ENCODE results near the gene HSPB1. TPM values are rescaled to one million over a fixed set of nuclear protein-coding genes. Genes with fewer than 3 reads are reported as not detected.

The HSPB1 gene
- total and polyA plus RNA-seq, 4 donors, result 25.5 to 186 (median 104) TPM

- H3K9ac ChIP-seq (ENCODE audit: low read depth in 1 of 2, low read length in 2 of 2), result peak overlapping the region in 1 of 2 donors; percentile 46
- H3K4me3 ChIP-seq (ENCODE audit: low read depth in 1 of 3, low read length in 3 of 3), result no peak overlapping the region
- TF ChIP-seq HNF4A (conservative IDR thresholded peaks at IDR 0.05) (peak in 1 of 2 donors; percentile 13), NR2F2 (IDR thresholded peaks at IDR 0.05) (peak; percentile 22), ZBTB33 (IDR thresholded peaks at IDR 0.05) (peak; percentile 69), CTCF (IDR thresholded peaks at IDR 0.05; ENCODE audit: low read depth, low read length, missing input control) (no peak), HNF4G (IDR thresholded peaks at IDR 0.05) (no peak), RAD21 (IDR thresholded peaks at IDR 0.05) (no peak), REST (IDR thresholded peaks at IDR 0.05) (peak; percentile 39), ATF3 (IDR thresholded peaks at IDR 0.05) (no peak), EGR1 (IDR thresholded peaks at IDR 0.05; ENCODE audit: low read depth in 2 of 2) (no peak), YY1 (IDR thresholded peaks at IDR 0.05) (peak; percentile 96), TAF1 (conservative IDR thresholded peaks at IDR 0.05) (no peak), RXRA (IDR thresholded peaks at IDR 0.05) (peak in 1 of 2 donors; percentile 42), FOXA1 (IDR thresholded peaks at IDR 0.05) (no peak), MAX (IDR thresholded peaks at IDR 0.05) (peak; percentile 56), JUND (IDR thresholded peaks at IDR 0.05) (peak in 1 of 2 donors; percentile 74), FOXA2 (IDR thresholded peaks at IDR 0.05) (no peak), GABPA (IDR thresholded peaks at IDR 0.05 in 1 of 2, conservative IDR thresholded peaks at IDR 0.05 in 1 of 2) (no peak), SP1 (IDR thresholded peaks at IDR 0.05) (peak; percentile 63)
- DNase-seq (ENCODE audit: low spot score), result peak; percentile 81
- 32% methylated on average over 20 of the region's 20 CpGs for WGBS
- no peaks in the 10 kb centered on the region for H3K36me3 ChIP-seq (ENCODE audit: control insufficient read depth in 4 of 4, insufficient read depth in 3 of 4, low read depth in 1 of 4, low read length in 3 of 4)
- peaks cover 0 to 20% (median 13%) of the 10 kb centered on the region in 4 donors for H3K4me1 ChIP-seq (ENCODE audit: control insufficient read depth in 4 of 4, insufficient read depth in 4 of 4, low read length in 3 of 4)
- no peaks in the 10 kb centered on the region for H3K9me3 ChIP-seq (ENCODE audit: control insufficient read depth in 4 of 4, low read length in 3 of 4)
- no peaks in the 10 kb centered on the region for H3K27me3 ChIP-seq (ENCODE audit: control insufficient read depth in 4 of 4, insufficient read depth in 4 of 4, low read length in 3 of 4)
- peak overlapping the region; percentile 62 to 79 for H3K27ac ChIP-seq (ENCODE audit: low read depth in 1 of 2, low read length in 2 of 2)
Measured at GRCh38 chr7:76294344-76295024, 8.0 kb upstream of the HSPB1 start.
